Islet precursor cell (in vitro differentiated cells): ENCODE results near the gene MTRR.
A peak's percentile ranks its signal among the peaks of the same experiment; 100 is the strongest.
"Not testable (repeated sequence)": the region's sequence is repeated elsewhere in the genome, so short reads cannot be mapped to it uniquely, and the experiment has no call there.

Experiments used
- DNase-seq: peaks from one replicate; pipeline ENCODE4 v3.0.0-alpha.2; 2018

MTRR gene

DNA sequence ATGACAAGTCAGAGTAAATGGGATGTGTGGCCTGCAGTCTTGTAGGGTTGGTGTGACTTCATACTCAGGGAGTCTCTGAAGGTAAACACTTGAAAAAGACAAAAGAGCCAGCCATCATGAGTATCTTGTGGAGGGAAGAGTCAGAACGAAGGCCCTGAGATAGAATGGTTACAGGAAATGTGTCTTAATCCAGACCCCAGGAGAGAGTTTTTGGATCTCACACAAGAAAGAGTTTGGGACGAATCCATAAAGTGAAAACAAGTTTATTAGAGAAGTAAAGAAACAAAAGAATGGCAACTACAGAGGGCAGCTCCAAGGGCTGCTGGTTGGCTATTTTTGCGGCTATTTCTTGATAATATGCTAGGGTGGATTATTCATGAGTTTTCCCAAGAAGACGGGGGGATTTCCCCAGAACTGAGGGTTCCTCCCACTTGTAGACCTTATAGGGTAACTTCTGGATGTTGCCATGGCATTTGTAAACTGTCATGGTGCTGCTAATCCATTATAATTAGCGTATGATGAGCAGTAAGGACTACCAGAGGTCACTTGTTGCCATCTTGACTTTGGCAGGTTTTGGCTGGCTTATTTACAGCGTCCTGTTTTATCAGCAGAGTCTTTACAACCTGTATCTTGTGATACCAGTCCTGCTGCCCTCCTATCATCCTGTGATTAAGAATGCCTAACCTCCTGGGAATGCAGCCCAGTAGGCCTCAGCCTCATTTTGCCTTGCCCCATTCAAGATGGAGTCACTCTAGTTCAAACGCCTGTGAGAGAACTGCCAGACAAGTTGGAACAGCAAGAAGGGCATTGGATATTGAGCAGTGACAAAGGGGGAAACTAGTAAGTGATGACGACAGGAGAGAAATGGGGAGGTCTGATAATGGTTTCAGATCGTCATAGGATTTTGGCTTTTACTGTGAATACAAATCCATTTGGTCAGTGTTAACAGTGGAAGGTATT, 34.0 kb downstream of the MTRR start:
- no peak for DNase-seq

GRCh38 chr5:7904170-7904569, 35.2 kb downstream of the MTRR start:
- DNase-seq, result no peak

GRCh38 chr5:7907612-7908011, 38.7 kb downstream of the MTRR start:
- DNase-seq, result no peak

- DNase-seq, result no peak
Observed at GRCh38 chr5:7908317-7908716, 39.4 kb downstream of the MTRR start.

- no peak for DNase-seq
Observed at GRCh38 chr5:7910738-7911428, 41.9 kb downstream of the MTRR start.

- not testable (repeated sequence) for DNase-seq
Observed at GRCh38 chr5:7911429-7911771, 42.5 kb downstream of the MTRR start.

DNA sequence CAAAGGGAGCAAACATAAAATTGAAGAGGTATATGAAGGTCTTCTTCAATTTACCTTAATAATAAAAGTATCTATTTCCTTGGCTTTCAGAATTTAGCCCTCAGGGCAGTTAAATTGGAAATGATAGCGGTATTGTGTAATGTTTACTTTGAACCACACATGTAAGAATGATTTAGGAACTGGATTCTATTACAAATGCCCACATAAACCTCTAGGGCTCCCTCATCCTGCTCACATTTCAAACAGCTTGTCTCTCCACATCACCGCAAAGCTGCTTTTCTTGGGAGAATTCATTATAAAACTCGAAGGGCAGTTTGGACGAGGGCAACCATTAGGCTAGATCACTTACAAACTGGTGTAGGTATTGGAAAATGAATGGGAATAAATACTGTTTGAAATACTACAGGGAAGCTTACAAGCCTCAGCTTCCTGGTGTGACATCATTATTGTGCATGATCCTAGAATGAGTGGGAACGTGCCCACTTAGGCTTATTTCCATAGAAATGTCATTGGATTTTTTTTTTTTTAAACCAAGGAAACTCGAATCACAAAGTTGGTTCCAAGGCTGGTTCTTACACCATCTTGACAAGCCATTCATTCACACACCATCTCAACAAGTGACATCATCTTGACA, 47.3 kb downstream of the MTRR start:
- no peak for DNase-seq

GRCh38 chr5:7917130-7918123, 48.5 kb downstream of the MTRR start:
- no peak for DNase-seq

GRCh38 chr5:7925961-7926695, 57.2 kb downstream of the MTRR start:
- DNase-seq, result no peak

- no peak for DNase-seq
Observed at GRCh38 chr5:7926720-7927119, 57.8 kb downstream of the MTRR start.

GRCh38 chr5:7927466-7928375, 58.8 kb downstream of the MTRR start:
- peak; percentile 75 for DNase-seq

- DNase-seq, result no peak
Observed at GRCh38 chr5:7930011-7930410, 61.1 kb downstream of the MTRR start.

DNA sequence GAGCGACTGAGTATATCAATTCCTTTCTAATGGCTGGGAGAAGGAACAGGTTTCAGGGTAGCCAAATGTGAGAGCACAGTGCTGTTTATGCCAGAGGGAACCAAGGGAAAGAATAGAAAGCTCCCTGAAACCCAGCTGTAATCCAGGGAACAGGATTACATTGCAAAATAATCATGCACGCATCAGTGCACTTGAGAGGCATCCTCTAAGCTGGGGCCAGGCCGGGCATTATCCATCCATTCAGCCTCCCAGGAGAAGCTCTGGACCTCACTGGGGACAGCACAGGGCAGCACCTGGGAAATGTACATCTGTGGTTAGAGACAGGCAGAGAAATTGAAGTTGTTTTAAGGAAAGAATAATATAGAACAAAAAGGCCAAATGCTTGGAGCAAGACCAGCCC, 72.7 kb downstream of the MTRR start:
- no peak for DNase-seq

DNA sequence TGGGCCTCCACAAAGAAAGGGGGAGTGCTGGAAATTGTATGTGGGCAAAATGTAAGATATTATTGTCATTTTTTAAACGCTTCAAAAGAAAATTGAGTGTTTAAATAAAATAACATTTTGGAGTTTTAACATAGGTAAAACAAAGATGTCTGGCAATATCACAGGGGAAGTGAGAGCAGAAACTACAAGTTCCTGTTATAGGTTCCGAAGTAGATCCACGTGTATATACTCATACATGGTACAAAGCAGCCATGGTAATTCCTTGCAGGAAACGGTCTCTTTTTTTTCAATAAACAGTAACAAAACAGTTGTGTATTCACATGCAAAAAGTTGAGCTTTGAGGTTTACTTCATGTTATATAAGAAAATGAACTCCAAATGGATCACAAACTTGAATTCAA, 78.4 kb downstream of the MTRR start:
- DNase-seq, result no peak
